Ishikawa (cell line): ENCODE data around the gene COL6A5.

ENCODE experiments used
- CEBPB ChIP-seq: IDR thresholded peaks from 2 replicates; pipeline ENCODE4 v1.6.1; 2012
- CREB1 ChIP-seq: IDR thresholded peaks from 2 replicates; pipeline ENCODE4 v1.6.1; 2012; ENCODE audit warnings: low read depth
- EGR1 ChIP-seq: IDR thresholded peaks from 2 replicates; pipeline ENCODE4 v1.6.1; 2012
- EP300 ChIP-seq: IDR thresholded peaks from 2 replicates; pipeline ENCODE4 v1.6.1; 2012; ENCODE audit warnings: borderline replicate concordance
- FOXM1 ChIP-seq: IDR thresholded peaks from 2 replicates; pipeline ENCODE4 v1.6.1; 2012; ENCODE audit warnings: low read depth, borderline replicate concordance
- MAX ChIP-seq: IDR thresholded peaks from 2 replicates; pipeline ENCODE4 v1.6.1; 2012
- NFIC ChIP-seq: IDR thresholded peaks from 2 replicates; pipeline ENCODE4 v1.6.1; 2012
- RAD21 ChIP-seq: IDR thresholded peaks from 2 replicates; pipeline ENCODE4 v1.6.1; 2012; ENCODE audit warnings: low read depth
- REST ChIP-seq: IDR thresholded peaks from 2 replicates; pipeline ENCODE4 v1.6.1; 2012; ENCODE audit warnings: low read depth, mild to moderate bottlenecking
- TAF1 ChIP-seq: IDR thresholded peaks from 2 replicates; pipeline ENCODE4 v1.6.1; 2012; ENCODE audit warnings: low read depth, mild to moderate bottlenecking
- TCF12 ChIP-seq: IDR thresholded peaks from 2 replicates; pipeline ENCODE4 v1.6.1; 2012; ENCODE audit warnings: low read depth
- TEAD4 ChIP-seq: IDR thresholded peaks from 2 replicates; pipeline ENCODE4 v1.6.1; 2012
- YY1 ChIP-seq: IDR thresholded peaks from 2 replicates; pipeline ENCODE4 v1.6.1; 2012; ENCODE audit warnings: low read depth
- ZBTB7A ChIP-seq: IDR thresholded peaks from 2 replicates; pipeline ENCODE4 v1.6.1; 2012; ENCODE audit warnings: low read depth
- TF ChIP-seq, protein P1 (sequence below): IDR thresholded peaks from 2 replicates; pipeline ENCODE4 v1.6.1; 2012

COL6A5 gene

GRCh38 chr3:130374908-130375307 lies 29.4 kb downstream of the COL6A5 start:
- no peak for TF ChIP-seq FOXM1

- TF ChIP-seq NFIC: no peak
Measured at GRCh38 chr3:130377960-130378676, 32.6 kb downstream of the COL6A5 start.

GRCh38 chr3:130378677-130379191 lies 33.3 kb downstream of the COL6A5 start:
- TF ChIP-seq MAX: no peak
- no peak for TF ChIP-seq CREB1
- no peak for TF ChIP-seq FOXM1
- no peak for TF ChIP-seq YY1
- TF ChIP-seq TAF1: no peak
- no peak for TF ChIP-seq ZBTB7A
- no peak for TF ChIP-seq TCF12
- TF ChIP-seq, protein P1, sequence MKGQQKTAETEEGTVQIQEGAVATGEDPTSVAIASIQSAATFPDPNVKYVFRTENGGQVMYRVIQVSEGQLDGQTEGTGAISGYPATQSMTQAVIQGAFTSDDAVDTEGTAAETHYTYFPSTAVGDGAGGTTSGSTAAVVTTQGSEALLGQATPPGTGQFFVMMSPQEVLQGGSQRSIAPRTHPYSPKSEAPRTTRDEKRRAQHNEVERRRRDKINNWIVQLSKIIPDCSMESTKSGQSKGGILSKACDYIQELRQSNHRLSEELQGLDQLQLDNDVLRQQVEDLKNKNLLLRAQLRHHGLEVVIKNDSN: no peak
- TF ChIP-seq RAD21: no peak
- TF ChIP-seq TEAD4: no peak
- TF ChIP-seq EP300: no peak
- TF ChIP-seq REST: no peak
- TF ChIP-seq EGR1: no peak
- TF ChIP-seq NFIC: no peak

GRCh38 chr3:130379274-130379673 lies 33.8 kb downstream of the COL6A5 start:
- no peak for TF ChIP-seq EGR1
- TF ChIP-seq TAF1: no peak

- TF ChIP-seq RAD21: no peak
- TF ChIP-seq EP300: no peak
- no peak for TF ChIP-seq TAF1
- TF ChIP-seq, protein P1: no peak
- no peak for TF ChIP-seq TEAD4
- TF ChIP-seq CREB1: no peak
- no peak for TF ChIP-seq REST
- TF ChIP-seq NFIC: no peak
- TF ChIP-seq ZBTB7A: no peak
- TF ChIP-seq FOXM1: no peak
- no peak for TF ChIP-seq CEBPB
- no peak for TF ChIP-seq EGR1
- no peak for TF ChIP-seq TCF12
- TF ChIP-seq YY1: no peak
- TF ChIP-seq MAX: no peak
Measured at GRCh38 chr3:130380398-130380797, 34.9 kb downstream of the COL6A5 start.

DNA sequence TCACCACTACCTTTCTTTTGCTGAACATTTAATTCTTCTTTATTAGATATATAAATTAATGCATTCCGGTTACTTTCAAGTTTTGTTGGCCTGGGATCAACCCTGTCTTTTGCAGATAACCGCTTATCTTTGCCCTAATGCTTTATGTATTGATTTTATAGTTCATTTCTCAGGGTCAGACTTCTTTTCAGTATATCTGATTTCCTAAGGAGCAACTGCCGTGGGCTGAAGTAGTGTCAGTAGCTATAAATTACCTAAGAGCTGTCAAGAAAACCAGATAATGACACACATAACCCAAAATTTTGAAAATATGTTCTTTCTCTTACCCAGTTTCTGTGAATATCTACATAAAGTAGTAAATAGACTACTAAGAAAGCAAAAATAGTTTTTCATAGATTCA lies 38.0 kb downstream of the COL6A5 start:
- TF ChIP-seq TCF12 (no peak), FOXM1 (no peak), RAD21 (no peak), REST (no peak), CREB1 (no peak), EGR1 (no peak), EP300 (no peak), NFIC (no peak), TEAD4 (no peak), YY1 (no peak), CEBPB (no peak), TAF1 (no peak)
- TF ChIP-seq, protein P1: no peak
